Uterus (tissue), 2 donors: ENCODE data around the gene ADCY2.

Experiments used
- POLR2A ChIP-seq, 2 donors: fragments of 450-650 bp; IDR thresholded peaks; one replicate each; pipeline ENCODE4 v1.6.1; 2016; ENCODE audit warnings: antibody characterized with exemption in 2 of 2, mild to moderate bottlenecking in 1 of 2, moderate library complexity in 1 of 2
- TF ChIP-seq, protein P1 (sequence below), 4 experiments: fragments of 200-600 bp in 2 of 4; fragments of 450-650 bp in 2 of 4; sonication (generic) in 2 of 4; IDR thresholded peaks; one replicate each; pipeline ENCODE4 v1.5.1; 2016 to 2019; ENCODE audit warnings: antibody characterized with exemption in 4 of 4, mild to moderate bottlenecking in 2 of 4, moderate library complexity in 1 of 4

DNA sequence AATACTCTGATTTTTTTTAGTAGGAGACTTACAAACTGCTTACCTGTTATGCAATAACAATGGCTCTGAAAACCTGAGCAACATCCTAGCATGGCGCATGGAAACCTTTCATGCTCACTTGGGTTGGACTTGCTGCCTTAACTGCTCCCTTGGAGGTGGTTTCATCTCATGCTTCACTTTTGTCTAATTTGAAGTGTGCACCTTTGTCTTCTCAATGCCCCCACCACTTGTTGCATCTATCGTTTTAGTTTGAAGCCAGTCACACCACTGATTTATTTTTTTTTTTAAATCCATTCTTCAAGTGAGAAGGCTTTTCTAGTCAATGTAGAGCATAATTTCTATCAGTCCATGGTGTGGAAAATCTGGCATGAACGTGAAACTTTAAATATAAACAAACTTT is 391.8 kb downstream of the ADCY2 start:
- TF ChIP-seq, protein P1, sequence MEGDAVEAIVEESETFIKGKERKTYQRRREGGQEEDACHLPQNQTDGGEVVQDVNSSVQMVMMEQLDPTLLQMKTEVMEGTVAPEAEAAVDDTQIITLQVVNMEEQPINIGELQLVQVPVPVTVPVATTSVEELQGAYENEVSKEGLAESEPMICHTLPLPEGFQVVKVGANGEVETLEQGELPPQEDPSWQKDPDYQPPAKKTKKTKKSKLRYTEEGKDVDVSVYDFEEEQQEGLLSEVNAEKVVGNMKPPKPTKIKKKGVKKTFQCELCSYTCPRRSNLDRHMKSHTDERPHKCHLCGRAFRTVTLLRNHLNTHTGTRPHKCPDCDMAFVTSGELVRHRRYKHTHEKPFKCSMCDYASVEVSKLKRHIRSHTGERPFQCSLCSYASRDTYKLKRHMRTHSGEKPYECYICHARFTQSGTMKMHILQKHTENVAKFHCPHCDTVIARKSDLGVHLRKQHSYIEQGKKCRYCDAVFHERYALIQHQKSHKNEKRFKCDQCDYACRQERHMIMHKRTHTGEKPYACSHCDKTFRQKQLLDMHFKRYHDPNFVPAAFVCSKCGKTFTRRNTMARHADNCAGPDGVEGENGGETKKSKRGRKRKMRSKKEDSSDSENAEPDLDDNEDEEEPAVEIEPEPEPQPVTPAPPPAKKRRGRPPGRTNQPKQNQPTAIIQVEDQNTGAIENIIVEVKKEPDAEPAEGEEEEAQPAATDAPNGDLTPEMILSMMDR (IDR thresholded peaks at IDR 0.05), result no peak
- TF ChIP-seq POLR2A (IDR thresholded peaks at IDR 0.05), result no peak
